IMR-90 (cell line): ENCODE results near the gene REV3L. TPM values are rescaled to one million over a fixed set of nuclear protein-coding genes. Genes with fewer than 3 reads are reported as not detected.

ENCODE experiments used
- ATAC-seq: fragments of 200-7000 bp; cut with Tn5 transposase; 2 replicates; pipeline ENCODE4 v1.9.1; 2020; ENCODE audit warnings: low read depth, mild to moderate bottlenecking, moderate library complexity
- BruUV-seq: library from RNA; stranded (reverse); fragments of 400-500 nt; replicated peaks from 2 replicates; lab custom pipeline; 2021; lab: Mats Ljungman, UMichigan
- CTCF ChIA-PET: fragments of 300-600 bp; formaldehyde crosslinking; extraction: SDS; loops from one replicate; lab custom pipeline; 2021; ENCODE audit warnings: antibody characterized with exemption; lab: Yijun Ruan, JAX
- POLR2A ChIA-PET: fragments of 300-600 bp; sonication (Branson Sonifier 250); formaldehyde crosslinking; loops from one replicate; lab custom pipeline; 2022; ENCODE audit warnings: antibody characterized with exemption; ENCODE audit not compliant: unreplicated experiment; lab: Charles Lee
- DNase-seq: peaks from one replicate; pipeline ENCODE4 v3.0.0; 2013
- H2AFZ ChIP-seq: replicated peaks from 2 replicates; pipeline ENCODE3; 2013; ENCODE audit warnings: low read length, mild to moderate bottlenecking; ENCODE audit not compliant: poor library complexity
- H2AK5ac ChIP-seq: 2 replicates; pipeline ENCODE4 v1.6.1; 2013; ENCODE audit warnings: low read depth, low read length, inconsistent platforms
- H2AK9ac ChIP-seq: replicated peaks from 2 replicates; pipeline ENCODE3; 2013; ENCODE audit warnings: mild to moderate bottlenecking, low read depth, low read length, moderate library complexity; ENCODE audit not compliant: poor library complexity
- H2BK120ac ChIP-seq: 2 replicates; pipeline ENCODE4 v1.6.1; 2013; ENCODE audit warnings: low read depth, low read length, inconsistent platforms
- H2BK15ac ChIP-seq: 3 replicates; pipeline ENCODE4 v1.6.1; 2013; ENCODE audit warnings: low read depth, low read length, inconsistent platforms
- H2BK20ac ChIP-seq: 2 replicates; pipeline ENCODE4 v1.6.1; 2013; ENCODE audit warnings: low read depth, mild to moderate bottlenecking, inconsistent platforms, low read length, moderate library complexity
- H2BK5ac ChIP-seq: 2 replicates; pipeline ENCODE4 v1.6.1; 2013; ENCODE audit warnings: mild to moderate bottlenecking, low read depth, low read length, inconsistent platforms; ENCODE audit not compliant: poor library complexity, severe bottlenecking
- H3K14ac ChIP-seq: replicated peaks from 2 replicates; pipeline ENCODE4 v1.6.1; 2013; ENCODE audit warnings: low read depth, low read length, inconsistent platforms
- H3K18ac ChIP-seq: 2 replicates; pipeline ENCODE4 v1.6.1; 2013; ENCODE audit warnings: low read depth, low read length, control low read depth
- H3K23ac ChIP-seq: 2 replicates; pipeline ENCODE4 v1.6.1; 2013; ENCODE audit warnings: low read depth, low read length, inconsistent platforms
- H3K27ac ChIP-seq: 2 replicates; pipeline ENCODE4 v1.5.1; 2013; ENCODE audit warnings: mild to moderate bottlenecking, control low read depth, low read length; ENCODE audit not compliant: insufficient read depth
- H3K27me3 ChIP-seq: 2 replicates; pipeline ENCODE4 v1.6.1; 2013; ENCODE audit warnings: low read length; ENCODE audit not compliant: control insufficient read depth, insufficient read depth
- H3K36me3 ChIP-seq: 2 replicates; pipeline ENCODE4 v1.6.1; 2013; ENCODE audit warnings: low read length, mixed read lengths; ENCODE audit not compliant: control insufficient read depth, insufficient read depth
- H3K4ac ChIP-seq: 2 replicates; pipeline ENCODE4 v1.6.1; 2013; ENCODE audit warnings: low read depth, low read length, inconsistent platforms
- H3K4me1 ChIP-seq: 2 replicates; pipeline ENCODE4 v1.6.1; 2013; ENCODE audit warnings: low read length, mixed read lengths; ENCODE audit not compliant: control insufficient read depth, insufficient read depth
- H3K4me2 ChIP-seq: 2 replicates; pipeline ENCODE4 v1.6.1; 2013; ENCODE audit warnings: low read depth, mild to moderate bottlenecking, control low read depth, low read length, moderate library complexity
- H3K4me3 ChIP-seq: 2 replicates; pipeline ENCODE4 v1.5.1; 2013; ENCODE audit warnings: low read depth, mild to moderate bottlenecking, control low read depth, low read length, moderate library complexity; ENCODE audit not compliant: insufficient read depth
- H3K56ac ChIP-seq: 2 replicates; pipeline ENCODE4 v1.6.1; 2013; ENCODE audit warnings: low read length, inconsistent platforms; ENCODE audit not compliant: insufficient read depth; ENCODE audit errors: extremely low read depth
- H3K79me1 ChIP-seq, 2 experiments: 2 replicates each; pipeline ENCODE4 v1.6.1; 2013; ENCODE audit warnings: low read length in 2 of 2, inconsistent platforms in 1 of 2, low read depth in 1 of 2
- H3K9ac ChIP-seq: 2 replicates; pipeline ENCODE4 v1.6.1; 2013; ENCODE audit warnings: low read depth, low read length, control low read depth
- H3K9me1 ChIP-seq: 2 replicates; pipeline ENCODE4 v1.6.1; 2013; ENCODE audit warnings: low read length, inconsistent platforms; ENCODE audit not compliant: insufficient read depth
- H3K9me3 ChIP-seq: 2 replicates; pipeline ENCODE4 v1.6.1; 2013; ENCODE audit warnings: low read length; ENCODE audit not compliant: control insufficient read depth, insufficient read depth
- H4K20me1 ChIP-seq: 2 replicates; pipeline ENCODE4 v1.6.1; 2013; ENCODE audit warnings: low read length, inconsistent platforms; ENCODE audit not compliant: insufficient read depth
- H4K5ac ChIP-seq: 2 replicates; pipeline ENCODE4 v1.6.1; 2013; ENCODE audit warnings: mild to moderate bottlenecking, low read depth, low read length, control low read depth
- H4K8ac ChIP-seq, 2 experiments: 2 replicates each; pipeline ENCODE4 v1.6.1; 2013; ENCODE audit warnings: low read depth in 2 of 2, low read length in 2 of 2, control low read depth in 1 of 2, inconsistent platforms in 1 of 2
- H4K91ac ChIP-seq: 2 replicates; pipeline ENCODE4 v1.6.1; 2013; ENCODE audit warnings: low read depth, low read length, inconsistent platforms; ENCODE audit not compliant: insufficient read depth
- CEBPB ChIP-seq: IDR thresholded peaks from 2 replicates; pipeline ENCODE4 v1.6.1; 2012; ENCODE audit warnings: low read depth, low read length, improper control_type of control experiment
- RFX5 ChIP-seq: IDR thresholded peaks from 2 replicates; pipeline ENCODE4 v1.8.0; 2012; ENCODE audit warnings: low read depth, mild to moderate bottlenecking, low read length, moderate library complexity
- WGBS, 2 experiments: methylation state at CpG; one replicate each; pipeline versions ENCODE4 v1.1.5 to v1.1.7; 2013; ENCODE audit warnings: missing lambda C conversion rate in 2 of 2; ENCODE audit not compliant: insufficient read length in 1 of 2; ENCODE audit errors: extremely low coverage in 2 of 2; 5-methylcytosine and 5-hydroxymethylcytosine counted together
- dilution Hi-C: fragments of 300-500 bp; cut with HindIII; formaldehyde crosslinking; loops from one replicate; pipeline ENCODE4 v1.14.3; 2018; ENCODE audit warnings: low sequenced_read_pairs; ENCODE audit not compliant: unreplicated experiment
- in situ Hi-C: fragments of 300-500 bp; cut with MboI; formaldehyde crosslinking; loops from 3 replicates; pipeline ENCODE4 v1.14.3; 2019; ENCODE audit warnings: low sequenced_read_pairs, inconsistent platforms, mixed read lengths
- intact Hi-C: fragments of 100-400 bp; cut with micrococcal nuclease; formaldehyde crosslinking; loops from 2 replicates; pipeline ENCODE4 v1.10.0; 2022
- polyA plus RNA-seq, 3 experiments: library from polyadenylated mRNA; depleted of rRNA; stranded (reverse); fragments of >200 nt; gene quantifications; 2 replicates each; pipeline ENCODE4 v1.2.3, GENCODE V29; 2012; ENCODE audit warnings: low replicate concordance in 1 of 3
- total RNA-seq: library from RNA; depleted of rRNA; stranded (reverse); fragments of >200 nt; gene quantifications from 2 replicates; pipeline ENCODE4 v1.2.3, GENCODE V29; 2012
- TF ChIP-seq, protein P1 (sequence below): conservative IDR thresholded peaks from 2 replicates; pipeline ENCODE4 v1.5.1; 2012; ENCODE audit warnings: mild to moderate bottlenecking, low read depth, low read length, improper control_type of control experiment

The REV3L gene
- total and polyA plus RNA-seq, 2 of the 4 experiments (the other 2 are of a cell fraction): 7.4 to 15.4 TPM

- in situ Hi-C loops: loop anchor here (10.0 kb wide), 1 partner anchor 204 kb away; no protein-coding TSS in a partner anchor
- Histone ChIP-seq H3K23ac (peak overlapping the region; percentile 6; the same call in 1 of the 2 replicates), H3K79me1 (peaks cover 8 to 42% of the 10 kb centered on the region in 2 experiments; a peak in 3 of 4 replicates), H3K4me3 (peak overlapping the region; percentile 3; the same call in 1 of the 2 replicates), H3K27ac (no peak overlapping the region), H3K4me2 (peak overlapping the region; percentile 82), H4K91ac (no peak overlapping the region; the same call in 1 of the 2 replicates), H2BK15ac (no peak overlapping the region), H3K56ac (no peak overlapping the region), H3K36me3 (no peaks in the 10 kb centered on the region), H3K9me3 (no peaks in the 10 kb centered on the region), H4K5ac (no peak overlapping the region), H3K9me1 (no peaks in the 10 kb centered on the region), H2AK5ac (peak overlapping the region; percentile 28; the same call in 1 of the 2 replicates), H4K20me1 (peaks cover 4% of the 10 kb centered on the region; the same call in 1 of the 2 replicates), H3K27me3 (no peaks in the 10 kb centered on the region), H2AFZ (no peak overlapping the region), H3K9ac (no peak overlapping the region), H3K4me1 (peaks cover 11% of the 10 kb centered on the region), H4K8ac (no peak overlapping the region), H3K14ac (no peak overlapping the region), H2BK120ac (no peak overlapping the region), H2AK9ac (peak overlapping the region; percentile 63), H3K4ac (0 out of 2 replicates have a peak overlapping the region, but pooled peaks have one; percentile 30), H3K18ac (no peak overlapping the region), H2BK20ac (no peak overlapping the region), H2BK5ac (no peak overlapping the region)
- dilution Hi-C loops: no loop called here
- ChIA-PET POLR2A (interaction anchor here (0.7 kb wide), 1 partner anchor 749 kb away, joined by 5 read pairs; no protein-coding TSS in a partner anchor), CTCF (no interaction called here)
- intact Hi-C loops: no loop called here
- WGBS, 2 experiments: 87% methylated on average over 6 of the region's 12 CpGs; no CpG with 5 or more reads in 1 of the 2 experiments
- ATAC-seq (no peak), DNase-seq (peak; percentile 53)
- TF ChIP-seq CEBPB: no peak
- TF ChIP-seq, protein P1, sequence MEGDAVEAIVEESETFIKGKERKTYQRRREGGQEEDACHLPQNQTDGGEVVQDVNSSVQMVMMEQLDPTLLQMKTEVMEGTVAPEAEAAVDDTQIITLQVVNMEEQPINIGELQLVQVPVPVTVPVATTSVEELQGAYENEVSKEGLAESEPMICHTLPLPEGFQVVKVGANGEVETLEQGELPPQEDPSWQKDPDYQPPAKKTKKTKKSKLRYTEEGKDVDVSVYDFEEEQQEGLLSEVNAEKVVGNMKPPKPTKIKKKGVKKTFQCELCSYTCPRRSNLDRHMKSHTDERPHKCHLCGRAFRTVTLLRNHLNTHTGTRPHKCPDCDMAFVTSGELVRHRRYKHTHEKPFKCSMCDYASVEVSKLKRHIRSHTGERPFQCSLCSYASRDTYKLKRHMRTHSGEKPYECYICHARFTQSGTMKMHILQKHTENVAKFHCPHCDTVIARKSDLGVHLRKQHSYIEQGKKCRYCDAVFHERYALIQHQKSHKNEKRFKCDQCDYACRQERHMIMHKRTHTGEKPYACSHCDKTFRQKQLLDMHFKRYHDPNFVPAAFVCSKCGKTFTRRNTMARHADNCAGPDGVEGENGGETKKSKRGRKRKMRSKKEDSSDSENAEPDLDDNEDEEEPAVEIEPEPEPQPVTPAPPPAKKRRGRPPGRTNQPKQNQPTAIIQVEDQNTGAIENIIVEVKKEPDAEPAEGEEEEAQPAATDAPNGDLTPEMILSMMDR: no peak
- TF ChIP-seq RFX5: no peak
- BruUV-seq: no TSS peak
These were observed 222.3 kb downstream of the REV3L start for GRCh38 chr6:111260570-111261298.
